CD14-positive monocyte (primary cell): ENCODE data around the gene RPS6KA2. TPM values are rescaled to one million over a fixed set of nuclear protein-coding genes. Genes with fewer than 3 reads are reported as not detected.

Experiments used
- DNase-seq, 3 donors: peaks; one replicate each; pipeline ENCODE4 v3.0.0-alpha.2; 2011 to 2022
- H2AFZ ChIP-seq: 2 replicates; pipeline ENCODE4 v1.6.0; 2012; ENCODE audit warnings: mild to moderate bottlenecking, low read depth, low read length, inconsistent platforms; ENCODE audit not compliant: insufficient read depth, poor library complexity, severe bottlenecking
- H3K27ac ChIP-seq, 2 donors: 1 replicate in 1 of 2; 2 replicates in 1 of 2; pipeline ENCODE4 v1.5.1; 2012 to 2013; ENCODE audit warnings: low read length in 2 of 2, control low read depth in 1 of 2, inconsistent platforms in 1 of 2, low read depth in 1 of 2, mild to moderate bottlenecking in 1 of 2
- H3K27me3 ChIP-seq, 2 donors: one replicate each; pipeline versions ENCODE4 v1.6.0 to v1.6.1; 2011 to 2013; ENCODE audit warnings: low read length in 2 of 2; ENCODE audit not compliant: control insufficient read depth in 2 of 2, insufficient read depth in 2 of 2
- H3K36me3 ChIP-seq, 2 donors: replicated peaks in 1 of 2; 1 replicate in 1 of 2; 2 replicates in 1 of 2; pipeline versions ENCODE4 v1.5.1 to v1.6.1; 2012 to 2013; ENCODE audit warnings: low read length in 2 of 2, control low read depth in 1 of 2, inconsistent platforms in 1 of 2, mild to moderate bottlenecking in 1 of 2; ENCODE audit not compliant: insufficient read depth in 2 of 2, control insufficient read depth in 1 of 2
- H3K4me1 ChIP-seq, 2 donors: 1 replicate in 1 of 2; 2 replicates in 1 of 2; pipeline versions ENCODE4 v1.5.1 to v1.6.1; 2012 to 2013; ENCODE audit warnings: low read length in 2 of 2, control low read depth in 1 of 2, inconsistent platforms in 1 of 2, mild to moderate bottlenecking in 1 of 2, moderate library complexity in 1 of 2; ENCODE audit not compliant: insufficient read depth in 2 of 2, control insufficient read depth in 1 of 2
- H3K4me2 ChIP-seq: replicated peaks from 2 replicates; pipeline ENCODE3; 2012; ENCODE audit warnings: low read length, moderate library complexity, mild to moderate bottlenecking; ENCODE audit not compliant: poor library complexity, severe bottlenecking; ENCODE audit errors: extremely low read depth
- H3K4me3 ChIP-seq, 3 experiments: fragments of 200-600 bp in 1 of 3; sonication (generic) in 1 of 3; replicated peaks in 1 of 3; 1 replicate in 2 of 3; 2 replicates in 1 of 3; pipeline ENCODE4 v1.5.1; 2011 to 2013; ENCODE audit warnings: low read length in 3 of 3, mild to moderate bottlenecking in 3 of 3, control low read depth in 2 of 3, low read depth in 2 of 3, inconsistent platforms in 1 of 3, moderate library complexity in 1 of 3
- H3K79me2 ChIP-seq: 2 replicates; pipeline ENCODE4 v1.6.0; 2012; ENCODE audit warnings: mild to moderate bottlenecking, control low read depth, inconsistent platforms, low read length, moderate library complexity; ENCODE audit not compliant: insufficient read depth
- H3K9ac ChIP-seq: 2 replicates; pipeline ENCODE4 v1.6.0; 2017; ENCODE audit warnings: low read length, mild to moderate bottlenecking; ENCODE audit not compliant: insufficient read depth, poor library complexity, severe bottlenecking
- H3K9me3 ChIP-seq, 2 donors: replicated peaks in 1 of 2; 1 replicate in 1 of 2; 2 replicates in 1 of 2; pipeline versions ENCODE4 v1.5.1 to v1.6.1; 2012 to 2013; ENCODE audit warnings: low read length in 2 of 2, control low read depth in 1 of 2; ENCODE audit not compliant: control insufficient read depth in 1 of 2, insufficient read depth in 1 of 2
- H4K20me1 ChIP-seq: 2 replicates; pipeline ENCODE4 v1.6.0; 2012; ENCODE audit warnings: mild to moderate bottlenecking, low read length, control low read depth, moderate library complexity; ENCODE audit not compliant: insufficient read depth
- H3K27ac Mint-ChIP-seq, 7 donors: one replicate each; pipeline ENCODE4 v1.8.0; 2020; ENCODE audit warnings: mild to moderate bottlenecking in 7 of 7, mixed read lengths in 7 of 7, moderate library complexity in 6 of 7, inconsistent platforms in 2 of 7
- H3K27me3 Mint-ChIP-seq, 3 donors: one replicate each; pipeline ENCODE4 v1.8.0; 2021 to 2022; ENCODE audit warnings: low read depth in 3 of 3, mild to moderate bottlenecking in 3 of 3, mixed read lengths in 3 of 3, moderate library complexity in 3 of 3, inconsistent platforms in 1 of 3
- H3K36me3 Mint-ChIP-seq, 2 donors: one replicate each; pipeline ENCODE4 v1.8.0; 2020; ENCODE audit warnings: mixed read lengths in 2 of 2, inconsistent platforms in 1 of 2, mild to moderate bottlenecking in 1 of 2
- H3K4me1 Mint-ChIP-seq: one replicate; pipeline ENCODE4 v1.8.0; 2020; ENCODE audit warnings: mild to moderate bottlenecking, mixed read lengths
- H3K4me3 Mint-ChIP-seq, 2 donors: one replicate each; pipeline ENCODE4 v1.8.0; 2020; ENCODE audit warnings: mild to moderate bottlenecking in 2 of 2, mixed read lengths in 2 of 2, moderate library complexity in 1 of 2
- H3K9me3 Mint-ChIP-seq, 7 donors: one replicate each; pipeline ENCODE4 v1.8.0; 2020 to 2022; ENCODE audit warnings: mixed read lengths in 7 of 7, mild to moderate bottlenecking in 6 of 7, moderate library complexity in 6 of 7, inconsistent platforms in 2 of 7
- CTCF ChIP-seq: fragments of 200-600 bp; IDR thresholded peaks from one replicate; pipeline ENCODE4 v1.8.0; 2022; ENCODE audit warnings: antibody characterized with exemption, mild to moderate bottlenecking
- WGBS: methylation state at CpG from one replicate; pipeline ENCODE4 v1.1.5; 2013; ENCODE audit warnings: missing lambda C conversion rate; ENCODE audit not compliant: insufficient coverage; 5-methylcytosine and 5-hydroxymethylcytosine counted together
- intact Hi-C, 2 donors: fragments of 100-400 bp; cut with micrococcal nuclease; formaldehyde crosslinking; loops; one replicate each; pipeline versions ENCODE4 v1.15.0 to v1.15.1; 2023
- polyA plus RNA-seq, 3 donors: library from polyadenylated mRNA; depleted of rRNA in 1 of 3; unstranded in 2 of 3; stranded (reverse) in 1 of 3; fragments of 300-500 nt in 2 of 3; fragments of >200 nt in 1 of 3; fragmentation: Illumina TruSeq in 2 of 3; gene quantifications; 1 replicate in 2 of 3; 2 replicates in 1 of 3; pipeline ENCODE4 v1.2.3, GENCODE V29; 2012 to 2021

RPS6KA2 gene
- polyA plus RNA-seq, 3 donors: 1.4 to 3.1 (median 1.9) TPM

DNA sequence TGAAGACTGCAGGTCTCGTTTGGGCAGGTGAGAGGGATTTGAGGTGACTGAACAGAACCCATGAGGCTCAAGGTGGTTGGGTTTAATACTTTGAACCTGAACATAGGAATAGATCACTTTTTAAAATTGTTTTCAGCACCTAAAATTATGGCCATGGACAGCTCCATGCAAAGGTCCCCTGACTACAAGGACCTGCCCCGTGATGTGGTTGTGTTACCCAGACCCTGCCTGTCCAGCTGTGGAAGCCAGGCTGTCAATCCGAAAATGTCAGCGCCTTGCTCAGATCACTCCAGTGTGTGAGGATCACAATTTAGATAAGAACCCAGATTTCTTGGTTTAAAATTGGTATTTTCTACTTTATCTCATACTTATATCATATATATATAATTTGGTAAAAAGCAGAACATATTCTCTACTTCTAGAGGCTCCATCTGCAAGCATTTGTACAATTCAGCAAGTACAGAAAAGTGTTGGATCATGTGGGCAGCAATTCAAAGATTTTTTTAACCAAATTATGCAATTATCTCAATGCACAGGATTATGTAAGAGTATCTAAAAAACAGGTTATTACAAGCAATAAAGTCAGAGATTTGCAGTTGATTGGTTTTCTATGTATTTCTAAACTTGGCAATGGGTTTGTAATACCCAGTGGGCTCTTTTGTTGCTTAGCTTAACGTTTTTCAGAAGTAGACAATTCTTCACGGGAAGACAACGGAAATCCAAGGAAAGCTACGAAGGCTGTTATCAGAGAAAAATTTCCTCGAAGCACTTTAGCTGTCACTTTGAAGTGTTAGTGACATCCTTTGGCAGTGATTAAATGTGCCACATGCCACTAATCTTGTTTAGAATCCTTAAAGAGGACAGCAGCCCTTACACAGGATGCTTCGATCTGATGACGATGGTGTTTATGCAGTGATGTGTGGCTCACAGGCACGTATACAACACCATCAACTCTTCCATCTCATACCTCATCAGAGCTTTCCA, 24.1 kb upstream of the RPS6KA2 start:
- no peak overlapping the region for H3K9ac ChIP-seq
- Mint-ChIP-seq H3K36me3 (no peaks in the 10 kb centered on the region), H3K9me3 (no peaks in the 10 kb centered on the region), H3K4me3 (no peak overlapping the region), H3K4me1 (no peaks in the 10 kb centered on the region), H3K27me3 (peaks cover 1 to 4% (median 2%) of the 10 kb centered on the region in 3 donors), H3K27ac (no peak overlapping the region)
- DNase-seq: no peak
- H4K20me1 ChIP-seq: no peaks in the 10 kb centered on the region
- intact Hi-C loops: no loop called here
- no peak overlapping the region for H3K4me3 ChIP-seq
- no peak overlapping the region for H3K27ac ChIP-seq
- no peaks in the 10 kb centered on the region for H3K4me1 ChIP-seq
- WGBS: 82% methylated on average over 7 of the region's 12 CpGs
- H3K36me3 ChIP-seq: no peaks in the 10 kb centered on the region
- H3K9me3 ChIP-seq: no peaks in the 10 kb centered on the region
- no peak overlapping the region for H2AFZ ChIP-seq
- H3K79me2 ChIP-seq: no peaks in the 10 kb centered on the region
- TF ChIP-seq CTCF: no peak
- H3K4me2 ChIP-seq: no peak overlapping the region
- peaks cover under 1 to 2% of the 10 kb centered on the region in 2 donors for H3K27me3 ChIP-seq

DNA sequence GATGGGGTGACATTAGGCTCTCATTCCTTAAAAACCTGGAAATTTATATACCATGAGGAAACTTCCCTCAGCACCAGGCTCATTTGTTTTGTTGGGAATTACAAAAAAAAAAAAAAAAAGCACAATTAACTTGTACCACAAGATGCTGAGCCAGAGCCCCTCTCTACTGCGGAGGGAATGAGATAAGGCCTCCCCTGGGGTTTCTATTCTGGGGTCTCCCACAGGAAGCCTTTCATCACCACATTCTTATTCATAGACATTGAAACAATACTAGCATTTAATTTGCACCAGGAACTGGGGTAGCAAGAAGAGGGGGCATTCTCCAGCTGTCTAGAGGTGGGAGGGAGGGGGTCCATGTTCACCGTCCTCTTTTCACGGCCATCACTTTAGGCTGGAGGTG, 23.0 kb upstream of the RPS6KA2 start:
- Mint-ChIP-seq H3K9me3 (peaks cover 0 to 3% (median 0%) of the 10 kb centered on the region in 7 donors), H3K27me3 (peaks cover 2 to 4% (median 2%) of the 10 kb centered on the region in 3 donors), H3K36me3 (no peaks in the 10 kb centered on the region), H3K4me1 (no peaks in the 10 kb centered on the region), H3K4me3 (no peak overlapping the region), H3K27ac (no peak overlapping the region)
- WGBS: no CpG with 5 or more reads among the region's 3 CpGs
- Histone ChIP-seq H3K27ac (no peak overlapping the region), H3K4me3 (no peak overlapping the region), H4K20me1 (no peaks in the 10 kb centered on the region), H3K4me2 (no peak overlapping the region), H3K36me3 (no peaks in the 10 kb centered on the region), H3K79me2 (no peaks in the 10 kb centered on the region), H3K27me3 (no peaks in the 10 kb centered on the region), H3K9me3 (no peaks in the 10 kb centered on the region), H2AFZ (no peak overlapping the region), H3K9ac (no peak overlapping the region), H3K4me1 (no peaks in the 10 kb centered on the region)
- DNase-seq: no peak
- no peak for TF ChIP-seq CTCF
- intact Hi-C loops: no loop called here
